Activated CD4-positive, alpha-beta T cell treated with anti-CD3 and anti-CD28 coated beads for 48 hours (primary cell): Measurements from ENCODE around the gene RGPD6.
A peak's percentile ranks its signal among the peaks of the same experiment; 100 is the strongest.
"Not testable (repeated sequence)": the region's sequence is repeated elsewhere in the genome, so short reads cannot be mapped to it uniquely, and the experiment has no call there.

ENCODE experiments used
- DNase-seq: peaks from one replicate; pipeline ENCODE4 v3.0.0-alpha.2; 2020

Gene RGPD6

DNA sequence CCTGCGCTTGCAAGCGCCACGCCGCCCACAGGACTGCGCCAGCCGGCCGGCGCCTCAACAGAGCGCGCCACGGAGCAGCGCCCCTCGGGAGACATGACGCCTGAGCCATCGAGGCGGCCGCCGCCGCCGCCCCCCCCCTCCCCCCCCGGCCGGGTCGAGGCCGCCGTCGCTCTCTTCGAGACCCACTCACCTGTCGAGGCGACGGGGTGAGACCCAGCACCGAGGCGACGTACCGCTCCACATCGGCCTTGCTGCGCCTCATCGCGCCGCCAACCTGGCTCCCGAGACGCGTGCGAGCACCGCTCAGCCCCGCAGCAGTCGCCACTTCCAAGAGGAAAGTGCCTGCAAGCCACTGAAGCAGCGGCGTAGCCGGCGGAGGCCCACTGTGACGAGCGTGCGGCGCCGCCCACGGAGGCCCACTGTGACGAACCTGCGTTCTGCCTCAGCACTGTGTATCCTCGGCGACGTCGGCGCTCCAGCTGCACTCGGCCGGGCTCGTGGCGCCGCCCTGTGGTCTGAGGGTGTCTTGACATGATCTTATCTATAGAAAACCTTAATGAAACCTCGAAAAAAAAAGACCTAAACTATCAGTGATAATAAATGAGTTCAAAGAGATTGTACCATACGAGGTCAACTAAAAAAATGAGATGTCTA is at the start of gene RGPD6:
RGPD6 (minus strand) TSS at position 460 of the 654 bp plus-strand sequence; CDS start at position 262, 198 bp downstream.
- DNase-seq, result not testable (repeated sequence)

DNA sequence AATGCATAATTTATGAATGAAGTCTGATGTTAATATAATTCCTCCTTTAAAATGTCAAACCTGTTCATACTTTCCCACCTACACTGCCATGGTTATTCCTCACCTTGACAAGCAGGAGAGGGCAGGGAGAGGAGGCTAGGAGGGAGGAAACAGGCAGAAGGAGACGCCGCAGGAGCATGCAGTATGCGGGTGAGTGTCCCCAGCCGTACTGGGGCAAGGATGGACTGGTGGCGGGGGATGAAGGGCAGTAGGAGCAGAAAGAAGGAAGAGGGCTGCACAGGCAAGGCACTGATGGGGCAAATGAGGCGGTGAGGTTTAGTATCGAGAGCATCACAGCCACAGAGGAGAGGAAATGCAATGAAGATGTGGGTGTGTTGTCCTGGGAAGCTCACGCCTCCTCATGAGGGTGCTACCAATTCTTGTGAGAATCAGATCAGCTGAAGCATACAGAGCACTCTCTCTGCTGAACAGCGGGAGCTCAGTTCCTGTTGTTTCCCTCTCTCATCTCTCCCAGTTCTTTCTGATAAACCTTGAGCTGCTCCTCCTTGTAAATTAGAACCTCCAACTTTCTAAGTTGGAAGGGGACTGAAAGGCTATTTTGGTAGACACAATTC is 42.4 kb upstream of the RGPD6 start:
- DNase-seq, result not testable (repeated sequence)

- not testable (repeated sequence) for DNase-seq
These were observed 36.9 kb upstream of the RGPD6 start for GRCh38 chr2:110613927-110614326.

- peak; percentile 20 for DNase-seq
These were observed 33.7 kb upstream of the RGPD6 start for GRCh38 chr2:110610613-110611250.

- DNase-seq, result not testable (repeated sequence)
These were observed 33.0 kb upstream of the RGPD6 start for GRCh38 chr2:110609843-110610612.

- not testable (repeated sequence) for DNase-seq
These were observed 31.9 kb upstream of the RGPD6 start for GRCh38 chr2:110608788-110609502.

DNA sequence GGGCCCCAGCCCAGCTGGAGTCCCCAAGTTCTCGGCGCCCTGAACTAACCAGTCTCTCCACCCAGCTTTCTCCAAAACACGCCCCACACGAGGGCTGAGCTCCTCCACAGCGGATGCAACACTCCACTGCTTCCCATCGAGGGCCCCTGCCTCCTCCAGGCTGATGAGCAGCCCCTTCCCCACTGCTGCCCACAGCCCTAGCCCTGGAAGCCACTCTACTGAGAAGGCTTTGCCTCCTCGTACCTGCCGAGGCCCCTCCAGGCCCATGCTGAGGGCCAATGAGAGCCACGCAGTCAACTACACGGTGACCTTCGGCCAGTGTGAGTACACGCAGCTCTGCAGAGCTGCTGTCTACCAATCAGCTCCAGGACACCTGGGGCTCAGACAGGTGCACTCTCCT is 28.0 kb upstream of the RGPD6 start:
- DNase-seq, result not testable (repeated sequence)

GRCh38 chr2:110603917-110604591 is 27.0 kb upstream of the RGPD6 start:
- DNase-seq, result not testable (repeated sequence)

- not testable (repeated sequence) for DNase-seq
These were observed 25.1 kb upstream of the RGPD6 start for GRCh38 chr2:110602139-110602538.

DNA sequence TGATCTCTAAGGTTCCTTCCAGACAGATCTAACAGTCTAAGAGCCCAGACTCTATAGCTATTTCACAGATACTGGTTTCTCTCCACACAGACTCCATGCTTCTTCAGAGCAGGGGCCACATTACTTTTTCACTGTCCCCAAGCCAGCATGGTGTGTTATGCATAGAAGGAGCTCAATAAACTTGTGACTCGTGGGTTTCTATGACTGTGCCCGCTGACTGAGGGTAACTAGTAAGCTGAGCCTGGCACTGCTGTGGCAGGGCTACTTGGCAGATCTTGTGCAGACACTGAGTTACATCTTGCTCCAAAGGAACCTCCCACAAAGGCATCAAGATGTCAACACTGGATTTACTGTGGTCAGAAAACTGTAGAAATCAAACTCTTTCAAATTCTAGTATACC is 15.0 kb upstream of the RGPD6 start:
- not testable (repeated sequence) for DNase-seq

DNA sequence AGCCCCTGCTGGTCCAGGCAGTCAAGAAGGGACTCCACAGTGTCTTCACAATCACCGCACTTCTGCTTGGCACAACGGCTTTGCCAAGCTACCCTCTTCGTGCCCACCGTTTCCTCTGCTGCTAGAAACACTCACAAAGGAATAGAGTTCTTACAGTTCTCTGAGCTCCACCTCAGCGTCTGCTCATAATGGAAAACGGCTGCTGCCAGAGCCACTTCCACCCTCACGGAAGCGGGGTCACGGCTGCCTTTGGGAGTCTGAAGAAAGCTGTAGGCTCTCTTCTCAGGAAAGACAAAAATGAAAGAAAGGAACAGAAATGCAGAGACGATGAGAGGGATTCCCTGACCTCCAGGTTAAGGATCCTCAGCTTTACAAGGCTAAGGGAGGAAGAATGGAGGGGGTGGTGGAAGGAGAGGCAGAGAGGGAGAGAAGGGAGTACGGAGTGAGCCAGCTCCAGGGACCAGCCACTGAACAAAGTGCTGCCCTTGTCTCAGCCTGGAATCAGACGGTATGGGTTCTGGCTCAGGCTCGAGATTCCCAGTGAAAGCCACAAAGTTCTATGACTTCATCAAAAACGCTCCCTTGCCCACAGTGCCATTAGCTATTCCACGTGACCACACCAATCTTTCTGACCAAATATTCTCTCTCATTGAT is 12.8 kb upstream of the RGPD6 start:
- DNase-seq, result not testable (repeated sequence)

GRCh38 chr2:110588520-110588919 is 11.5 kb upstream of the RGPD6 start:
- not testable (repeated sequence) for DNase-seq

DNA sequence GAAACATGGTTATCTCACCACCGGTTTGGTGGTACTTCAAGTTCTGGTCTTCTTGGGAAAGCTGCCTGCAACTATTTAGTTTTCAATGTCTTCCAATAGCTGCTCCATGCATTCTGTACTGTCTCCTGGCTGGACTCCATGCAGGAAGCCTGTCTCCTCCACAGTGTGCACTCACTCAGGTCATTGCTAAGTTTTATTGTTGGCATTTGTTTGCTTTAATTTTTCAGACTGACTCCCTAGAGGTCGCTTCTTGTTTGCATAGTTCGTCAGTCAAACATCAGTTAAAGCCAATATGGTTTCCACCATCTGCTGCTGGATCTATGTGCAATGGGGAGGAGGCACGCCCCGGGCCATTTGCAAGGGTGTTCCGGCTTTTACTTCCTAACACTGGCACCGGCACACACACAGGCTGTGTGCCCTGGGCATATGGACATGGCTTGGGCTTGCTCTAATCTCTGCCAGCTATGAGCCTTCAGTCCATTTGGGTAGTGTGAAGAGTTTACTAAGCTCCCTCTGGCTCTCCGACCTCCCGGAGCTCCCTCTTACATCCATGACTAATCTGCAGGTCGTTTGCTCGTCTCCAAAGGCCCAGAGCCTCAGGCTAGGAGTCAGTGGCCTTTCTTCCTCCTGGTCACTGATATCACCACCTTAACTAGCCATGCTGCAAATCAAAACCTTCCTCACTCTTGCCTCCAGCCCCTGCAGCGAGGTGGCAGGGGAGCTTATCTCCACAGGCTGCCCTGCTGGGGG is 2.4 kb upstream of the RGPD6 start:
- not testable (repeated sequence) for DNase-seq

DNA sequence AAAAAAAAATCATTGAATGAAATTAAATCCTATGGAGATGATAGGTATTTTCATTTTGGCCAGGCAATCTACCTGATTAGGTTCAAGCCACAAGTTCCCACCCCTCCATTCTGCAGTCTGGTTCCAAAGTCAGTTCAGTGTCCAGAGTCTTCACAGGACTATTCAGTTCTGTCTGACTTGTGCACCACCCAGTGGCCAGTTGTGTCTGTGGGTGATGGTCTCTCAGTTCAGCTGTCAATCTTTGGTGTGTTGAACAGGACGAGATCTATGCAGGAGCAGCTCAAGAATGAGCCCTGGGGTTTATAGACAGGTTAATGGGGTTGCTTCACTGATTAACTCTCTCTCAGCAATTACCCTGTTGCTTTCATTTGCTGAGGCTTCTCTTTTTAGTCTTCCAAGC is 1.4 kb upstream of the RGPD6 start:
- DNase-seq, result not testable (repeated sequence)

GRCh38 chr2:110499755-110500377 is 77.2 kb downstream of the RGPD6 start:
- not testable (repeated sequence) for DNase-seq

DNA sequence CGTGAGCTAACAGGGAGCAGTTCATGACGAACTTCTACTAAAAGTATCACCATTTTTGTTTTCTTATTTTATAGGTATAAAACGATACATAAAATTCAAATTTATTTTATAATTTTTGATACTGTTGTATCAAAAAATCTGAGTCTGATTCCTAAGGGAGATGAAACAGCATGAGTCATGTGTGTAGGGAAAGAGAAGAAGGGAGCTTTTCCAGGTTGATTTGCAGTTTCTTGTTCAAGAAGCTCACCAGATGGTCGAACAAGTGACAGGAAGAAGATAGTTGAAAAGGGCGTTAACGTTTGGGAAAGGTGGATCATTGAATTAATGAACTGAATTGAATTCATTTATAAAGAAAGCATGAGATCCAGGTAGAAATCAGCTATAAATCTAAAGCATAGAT is 81.0 kb downstream of the RGPD6 start:
- DNase-seq, result not testable (repeated sequence)

GRCh38 chr2:110494488-110494887 is 82.5 kb downstream of the RGPD6 start:
- DNase-seq, result not testable (repeated sequence)

- not testable (repeated sequence) for DNase-seq
These were observed 88.0 kb downstream of the RGPD6 start for GRCh38 chr2:110488991-110489390.

DNA sequence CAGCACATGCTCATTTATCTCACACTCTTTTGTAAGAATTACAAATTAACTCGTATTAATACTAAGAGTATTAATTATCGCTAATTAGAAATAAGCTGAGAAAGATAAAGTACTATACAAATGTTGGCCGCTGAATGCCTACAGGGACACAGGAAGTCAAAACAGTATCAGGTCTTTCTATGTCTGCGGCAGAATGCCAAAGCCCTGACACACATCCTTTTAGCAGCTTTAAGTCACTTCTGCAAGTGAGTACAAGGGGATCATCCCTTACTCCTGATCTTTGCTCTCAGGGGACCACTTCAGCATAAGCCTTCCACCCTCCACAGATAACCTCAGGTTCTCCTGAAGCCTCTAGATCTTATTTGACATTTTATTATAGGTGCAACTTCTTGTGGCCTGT is 94.3 kb downstream of the RGPD6 start:
- DNase-seq, result not testable (repeated sequence)

GRCh38 chr2:110481200-110481599 is 95.8 kb downstream of the RGPD6 start:
- not testable (repeated sequence) for DNase-seq
